Esophagus muscularis mucosa (tissue), 3 donors: Measurements from ENCODE around the gene THSD4.

Source experiments
- CTCF ChIP-seq, 3 experiments: fragments of 200-600 bp in 2 of 3; fragments of 450-650 bp in 1 of 3; sonication (generic) in 2 of 3; IDR thresholded peaks; one replicate each; pipeline ENCODE4 v1.5.1; 2017 to 2019; ENCODE audit warnings: antibody characterized with exemption in 3 of 3, mild to moderate bottlenecking in 2 of 3, moderate library complexity in 1 of 3
- POLR2A ChIP-seq: fragments of 450-650 bp; IDR thresholded peaks from one replicate; pipeline ENCODE4 v1.6.1; 2017; ENCODE audit warnings: antibody characterized with exemption, moderate library complexity, mild to moderate bottlenecking, low read depth
- POLR2AphosphoS5 ChIP-seq, 2 donors: sonication (generic); formaldehyde crosslinking; IDR thresholded peaks; one replicate each; pipeline ENCODE4 v1.6.1; 2017; ENCODE audit warnings: antibody characterized with exemption in 2 of 2

- no peak for TF ChIP-seq POLR2A
- no peak for TF ChIP-seq CTCF (IDR thresholded peaks at IDR 0.05)
- TF ChIP-seq POLR2AphosphoS5 (IDR thresholded peaks at IDR 0.05), result no peak
Observed at GRCh38 chr15:71192816-71193215, 77.5 kb downstream of the THSD4 start.
